ENCODE results near the gene HPX.
"Not testable (repeated sequence)": the region's sequence is repeated elsewhere in the genome, so short reads cannot be mapped to it uniquely, and the experiment has no call there.

The HPX gene

GRCh38 chr11:6413791-6414201 is 27.0 kb downstream of the HPX start:
- no peak for DNase-seq

GRCh38 chr11:6411594-6412031 is 29.2 kb downstream of the HPX start:
- no peak for DNase-seq

DNA sequence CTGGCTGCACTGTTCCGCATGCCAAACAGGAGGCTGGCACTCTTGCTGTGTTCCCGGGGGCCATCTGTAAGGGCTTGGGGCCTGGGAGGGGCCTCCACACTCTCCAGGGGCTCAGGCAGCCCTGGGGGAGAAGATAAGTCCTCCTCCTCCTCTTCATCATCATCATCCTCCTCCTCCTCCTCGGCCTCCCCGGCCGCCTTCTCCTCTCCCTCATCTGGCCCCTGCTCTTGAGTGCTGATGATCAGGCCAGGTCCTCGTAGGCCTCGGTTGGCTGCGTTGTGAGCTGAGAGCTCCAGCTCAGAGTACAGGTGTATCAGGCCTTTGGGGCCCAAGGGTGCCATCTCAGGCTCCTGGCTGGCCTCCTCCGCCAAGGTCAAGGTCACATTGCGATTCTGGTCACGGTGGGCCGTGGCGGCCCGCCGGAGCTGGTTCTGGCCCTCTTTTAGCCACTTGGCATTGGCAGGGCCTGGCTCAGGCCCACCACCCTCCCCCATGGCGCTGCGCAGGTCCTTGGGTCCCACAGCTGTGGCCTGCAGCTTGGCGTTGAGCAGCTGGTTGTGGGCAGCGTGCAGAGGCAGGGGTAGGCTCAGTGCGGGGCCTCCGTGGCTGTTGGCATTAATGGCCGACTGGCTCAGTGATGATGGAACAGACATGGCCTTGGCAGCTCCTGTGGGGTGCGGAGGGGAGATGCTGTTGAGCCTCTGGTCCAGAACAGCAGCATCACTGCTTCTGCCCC is 29.9 kb downstream of the HPX start:
- no peak for DNase-seq

DNA sequence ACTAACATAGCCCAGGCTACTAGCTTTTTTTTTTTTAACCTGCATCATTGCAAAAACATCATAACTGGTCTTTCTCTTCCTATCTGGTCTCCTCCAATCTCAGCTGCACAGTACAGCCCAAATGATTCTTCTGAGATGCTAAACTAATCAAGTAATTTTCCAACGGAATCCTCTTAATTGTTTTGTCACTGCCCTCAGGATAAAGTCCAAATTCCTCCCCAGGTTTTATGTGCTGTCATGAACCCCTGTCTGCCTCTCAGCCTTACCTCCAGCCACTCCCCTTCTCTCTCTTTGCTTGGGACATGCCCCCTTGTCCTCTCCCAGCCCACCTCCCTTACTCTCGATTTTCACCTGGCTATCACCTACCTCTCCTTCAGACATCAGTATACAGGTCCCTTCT is 34.4 kb downstream of the HPX start:
- DNase-seq: no peak

DNA sequence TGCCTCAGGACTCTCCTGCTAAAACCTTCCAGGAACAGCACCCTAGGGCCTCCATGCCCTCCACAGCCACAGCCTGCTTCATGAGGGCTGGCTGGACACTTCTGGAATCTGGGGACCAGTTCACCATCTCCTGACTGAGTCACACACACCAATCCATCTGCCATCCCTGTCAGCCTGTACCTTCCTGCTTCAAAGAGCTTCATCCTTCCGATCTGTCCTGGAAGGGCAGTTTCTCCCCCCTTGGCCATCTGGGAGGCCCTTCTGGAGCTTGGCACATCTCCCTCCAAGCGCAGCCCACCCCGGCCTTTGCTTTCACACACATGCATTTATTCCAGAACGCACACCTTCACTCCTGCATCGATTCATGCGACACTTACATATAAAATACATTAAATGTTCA is 34.9 kb downstream of the HPX start:
- DNase-seq: peak; percentile 76 to 79

DNA sequence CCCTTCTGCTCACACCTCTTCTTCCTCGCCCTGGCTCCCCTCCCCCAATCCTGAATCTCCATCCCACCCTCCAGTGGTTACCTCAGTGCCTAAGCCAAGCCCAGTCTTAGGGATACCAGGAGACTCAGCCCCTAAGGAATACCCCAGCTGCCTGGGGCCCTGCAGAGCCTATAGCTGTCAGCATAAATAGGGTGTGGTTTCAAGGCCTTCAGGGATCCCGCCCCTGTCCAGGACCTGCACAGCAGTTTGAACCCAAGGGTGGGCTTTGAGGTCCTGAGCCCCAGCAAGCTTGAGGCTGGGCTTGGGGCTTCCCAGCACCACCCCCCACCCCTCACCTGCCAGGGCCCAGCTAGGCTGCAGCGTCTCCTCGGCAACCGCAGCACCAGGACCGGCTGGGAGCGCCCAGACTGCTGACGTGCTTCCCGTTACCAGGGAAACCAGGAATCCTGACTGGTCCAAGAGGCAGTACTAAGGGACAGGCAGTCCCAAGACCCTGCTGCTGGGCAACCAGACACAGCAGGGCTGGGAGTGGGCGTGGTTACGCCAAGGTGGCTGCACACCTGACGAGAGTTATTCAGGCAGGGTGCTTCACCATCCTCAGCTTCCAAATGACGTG is 35.6 kb downstream of the HPX start:
- DNase-seq: peak; percentile 32 to 64

DNA sequence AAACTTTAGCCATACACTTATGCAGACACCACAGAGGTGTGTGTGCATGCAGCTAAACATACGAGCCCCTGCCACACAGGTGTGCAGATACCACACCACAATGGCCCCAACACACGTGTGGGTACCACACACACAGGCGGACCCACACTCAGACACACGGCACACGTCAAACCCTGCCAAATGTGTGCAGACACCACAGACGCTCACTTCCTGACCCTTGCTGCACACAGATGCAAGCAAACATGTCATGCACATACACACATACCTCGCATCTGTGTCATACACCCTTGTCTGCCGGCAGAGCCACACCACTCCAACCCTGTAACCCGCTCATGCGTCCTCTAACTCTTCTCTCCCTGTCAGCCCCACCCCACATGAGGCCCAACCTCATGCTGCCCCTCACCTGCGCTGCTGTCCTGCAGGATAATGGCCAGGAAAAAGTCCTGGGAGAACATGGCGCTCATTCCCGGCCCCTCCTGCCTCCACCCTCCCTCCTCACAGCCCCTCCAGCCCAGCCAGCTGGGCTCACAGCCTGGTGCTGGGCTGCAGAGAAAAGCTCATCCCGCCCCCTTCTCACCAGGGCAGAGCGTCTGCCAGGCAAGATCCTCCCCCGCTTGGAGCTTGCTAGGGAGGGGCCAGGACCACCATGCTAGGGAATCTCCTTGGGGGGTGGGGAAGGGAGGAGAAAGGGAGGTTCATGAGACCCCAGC is 36.3 kb downstream of the HPX start:
- no peak for DNase-seq

DNA sequence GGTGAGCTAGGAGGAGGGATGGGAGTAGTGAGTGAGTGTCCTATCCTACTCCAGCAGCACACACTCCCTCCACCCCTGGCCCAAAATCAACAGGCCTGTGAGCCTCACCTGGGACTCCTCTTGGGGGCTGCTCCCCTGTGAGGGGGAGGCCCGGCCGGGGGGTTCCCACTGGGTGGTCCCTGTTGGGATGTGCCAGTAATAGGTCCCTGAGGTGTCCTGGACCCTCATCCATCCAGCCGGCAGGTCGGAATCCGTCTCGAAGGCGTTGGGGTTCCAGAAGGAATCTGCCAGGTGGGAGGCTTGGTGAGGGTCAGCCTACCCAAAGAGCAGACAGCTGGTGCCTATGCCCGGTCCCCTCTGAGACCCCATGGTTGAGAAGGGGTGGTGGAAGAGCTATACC is 37.2 kb downstream of the HPX start:
- DNase-seq: no peak

- DNase-seq: no peak
Observed at GRCh38 chr11:6402561-6402981, 38.2 kb downstream of the HPX start.

DNA sequence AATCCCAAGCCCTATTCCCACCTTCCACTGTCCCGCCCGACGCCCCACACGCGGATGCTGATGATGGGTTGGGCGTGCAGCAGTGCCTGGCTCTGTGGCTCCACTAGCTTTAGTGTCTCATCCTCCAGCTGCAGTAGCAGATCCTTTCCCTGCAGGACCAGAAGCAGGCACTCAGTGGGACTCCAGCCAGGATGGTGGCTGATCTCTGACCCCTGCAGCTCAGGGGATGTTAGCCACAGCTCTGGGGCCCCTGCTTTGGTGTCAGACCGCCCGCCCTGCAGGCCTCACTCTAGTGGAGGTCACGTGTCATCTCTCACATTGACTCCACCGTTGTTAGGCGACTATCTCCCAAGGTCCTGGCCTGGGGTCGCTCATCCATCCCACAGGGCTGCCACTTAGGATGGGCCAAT is 38.7 kb downstream of the HPX start:
- no peak for DNase-seq

- DNase-seq: no peak
Observed at GRCh38 chr11:6401464-6401863, 39.3 kb downstream of the HPX start.

- no peak for DNase-seq
Observed at GRCh38 chr11:6400431-6401345, 40.1 kb downstream of the HPX start.

GRCh38 chr11:6397636-6398035 is 43.2 kb downstream of the HPX start:
- DNase-seq: no peak

DNA sequence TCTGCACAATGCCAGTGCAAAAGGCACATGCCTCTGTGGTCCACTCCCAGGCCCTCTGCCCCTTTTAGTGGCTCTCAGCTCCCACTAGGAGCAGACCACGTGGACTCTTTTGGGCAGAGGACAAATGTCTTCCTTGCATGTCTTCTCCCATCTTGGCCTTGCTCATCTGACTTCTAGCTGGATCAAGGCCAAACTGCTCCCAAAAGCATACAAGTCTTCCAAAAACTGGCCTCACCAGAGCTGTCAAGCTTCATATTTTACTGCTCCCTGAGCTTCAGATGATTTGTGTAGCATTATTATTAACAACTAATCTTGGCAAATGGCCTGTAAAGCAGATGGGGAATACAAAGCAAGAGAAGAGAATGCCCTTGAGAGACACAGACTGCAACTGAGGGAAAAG is 43.6 kb downstream of the HPX start:
- DNase-seq: no peak

DNA sequence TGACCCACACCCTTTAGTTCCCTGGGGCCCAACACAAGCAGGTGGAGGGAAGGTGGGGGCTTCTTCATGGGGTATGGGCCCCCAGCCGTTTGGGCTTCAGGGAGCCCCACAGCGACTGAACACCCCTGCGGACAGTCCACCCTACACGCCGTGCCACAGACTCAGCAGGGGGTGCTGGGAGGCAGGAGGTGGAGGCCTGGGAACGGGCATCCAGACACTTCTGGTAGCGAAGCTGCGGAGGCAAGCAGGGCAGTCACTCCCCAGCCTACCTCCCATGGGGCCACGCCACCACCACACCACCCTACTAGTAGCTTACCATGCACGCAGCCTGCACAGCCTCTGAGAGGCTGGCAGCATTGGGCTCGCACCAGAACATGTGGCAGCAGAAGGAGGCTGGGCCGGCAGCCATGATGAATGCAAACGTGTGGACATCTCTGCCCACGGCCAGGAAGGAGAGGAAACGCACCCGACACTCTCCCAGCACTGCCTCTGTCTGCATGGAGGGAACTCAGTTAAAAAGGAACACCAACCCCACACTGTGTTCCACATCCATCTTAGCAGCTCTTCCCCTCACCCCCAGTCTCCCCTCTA is 45.2 kb downstream of the HPX start:
- DNase-seq: no peak

- peak in 1 of 2 experiments; percentile 60 for DNase-seq
Observed at GRCh38 chr11:6393989-6394670, 46.7 kb downstream of the HPX start.

DNA sequence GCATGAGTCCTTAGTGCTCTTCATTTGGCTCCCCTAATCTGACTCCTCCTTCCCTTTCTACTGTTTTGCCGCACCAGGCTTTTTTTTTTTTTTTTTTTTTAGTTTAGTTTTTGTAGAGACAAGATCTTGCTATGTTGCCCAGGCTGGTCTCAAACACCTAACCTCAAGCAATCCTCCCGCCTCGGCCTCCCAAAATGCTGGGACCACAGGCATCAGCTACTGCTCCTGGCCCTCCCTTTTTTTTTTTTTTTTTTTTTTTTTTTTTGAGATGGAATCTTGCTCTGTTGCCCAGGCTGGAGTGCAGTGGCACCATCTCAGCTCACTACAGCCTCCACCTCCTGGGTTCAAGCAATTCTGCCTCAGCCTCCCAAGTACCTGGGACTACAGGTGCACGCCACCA is 48.5 kb downstream of the HPX start:
- not testable (repeated sequence) for DNase-seq

DNA sequence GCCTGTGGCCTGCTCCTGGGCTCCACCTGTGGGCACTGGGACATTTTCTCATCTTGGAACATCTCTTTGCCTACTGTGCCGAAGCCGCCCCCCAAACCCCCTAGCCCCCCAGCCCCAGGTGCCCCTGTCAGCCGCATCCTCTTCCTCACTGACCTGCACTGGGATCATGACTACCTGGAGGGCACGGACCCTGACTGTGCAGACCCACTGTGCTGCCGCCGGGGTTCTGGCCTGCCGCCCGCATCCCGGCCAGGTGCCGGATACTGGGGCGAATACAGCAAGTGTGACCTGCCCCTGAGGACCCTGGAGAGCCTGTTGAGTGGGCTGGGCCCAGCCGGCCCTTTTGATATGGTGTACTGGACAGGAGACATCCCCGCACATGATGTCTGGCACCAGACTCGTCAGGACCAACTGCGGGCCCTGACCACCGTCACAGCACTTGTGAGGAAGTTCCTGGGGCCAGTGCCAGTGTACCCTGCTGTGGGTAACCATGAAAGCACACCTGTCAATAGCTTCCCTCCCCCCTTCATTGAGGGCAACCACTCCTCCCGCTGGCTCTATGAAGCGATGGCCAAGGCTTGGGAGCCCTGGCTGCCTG is 49.2 kb downstream of the HPX start:
- DNase-seq: no peak

- DNase-seq: no peak
Observed at GRCh38 chr11:6390718-6391469, 49.9 kb downstream of the HPX start.

DNA sequence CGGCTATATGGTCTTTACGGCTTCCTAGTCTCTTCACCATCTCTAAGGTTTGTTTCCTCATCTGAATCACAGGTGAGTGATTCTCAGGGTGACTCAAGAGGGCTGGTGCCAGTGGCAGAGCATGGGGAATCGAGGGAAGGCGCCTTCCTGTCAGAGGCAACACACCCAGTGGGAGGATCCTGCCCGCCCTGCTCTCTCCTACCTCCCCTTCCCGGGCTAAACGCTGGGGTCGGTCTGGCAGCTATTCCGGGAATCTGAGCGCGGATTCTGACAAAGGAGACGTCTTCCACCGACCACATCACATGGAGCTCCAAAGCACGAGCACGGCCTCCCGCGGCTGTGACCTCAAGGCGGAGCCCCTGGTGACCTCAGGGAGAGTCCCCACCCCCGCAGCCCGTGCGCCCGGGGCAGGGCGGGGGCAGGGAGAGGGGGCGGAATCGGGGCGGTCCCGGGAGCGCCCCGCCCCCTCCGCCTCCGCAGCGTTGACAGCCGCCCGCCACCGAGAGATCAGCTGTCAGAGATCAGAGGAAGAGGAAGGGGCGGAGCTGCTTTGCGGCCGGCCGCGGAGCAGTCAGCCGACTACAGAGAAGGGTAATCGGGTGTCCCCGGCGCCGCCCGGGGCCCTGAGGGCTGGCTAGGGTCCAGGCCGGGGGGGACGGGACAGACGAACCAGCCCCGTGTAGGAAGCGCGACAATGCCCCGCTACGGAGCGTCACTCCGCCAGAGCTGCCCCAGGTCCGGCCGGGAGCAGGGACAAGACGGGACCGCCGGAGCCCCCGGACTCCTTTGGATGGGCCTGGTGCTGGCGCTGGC is 50.7 kb downstream of the HPX start, which contains the start of gene SMPD1:
Gene SMPD1, plus strand, starts transcription at position 570 of the 813 bp plus-strand sequence. Its CDS starts 125 bp downstream, at position 695.
- DNase-seq: peak; percentile 65 to 75

All from cerebellar nuclear complex (tissue), 1 donor.